Endothelial cell of umbilical vein (primary cell): ENCODE measurements around the gene NOP16. TPM values are rescaled to one million over a fixed set of nuclear protein-coding genes. Genes with fewer than 3 reads are reported as not detected.

ENCODE experiments used
- BruUV-seq: library from RNA; stranded (reverse); fragments of 400-500 nt; replicated peaks from 2 replicates; lab custom pipeline; 2021; lab: Mats Ljungman, UMichigan
- CTCF ChIA-PET: fragments of 300-600, 350-600 bp; sonication (Branson Sonifier 250); formaldehyde crosslinking; loops from one replicate; lab custom pipeline; 2021; ENCODE audit warnings: antibody characterized with exemption, inconsistent platforms; lab: Charles Lee
- POLR2A ChIA-PET: fragments of 300-600, 350-600 bp; sonication (Branson Sonifier 250); formaldehyde crosslinking; loops from one replicate; lab custom pipeline; 2021; ENCODE audit warnings: antibody characterized with exemption, inconsistent platforms; lab: Charles Lee
- DNase-seq: peaks from one replicate; pipeline ENCODE4 v3.0.0-alpha.2; 2011; ENCODE audit warnings: low read depth, low spot score
- FAIRE-seq: peaks from 2 replicates; lab custom pipeline; 2011; peaks lifted over from hg19 to GRCh38; lab: Jason Lieb, UNC
- H2AFZ ChIP-seq: 2 replicates; pipeline ENCODE4 v1.6.0; 2012; ENCODE audit warnings: low read depth, low read length, control low read depth, inconsistent platforms
- H3K27ac ChIP-seq: 2 replicates; pipeline ENCODE4 v1.5.1; 2011; ENCODE audit warnings: low read depth, mild to moderate bottlenecking, control low read depth, low read length, moderate library complexity; ENCODE audit not compliant: insufficient read depth
- H3K27me3 ChIP-seq, 2 experiments: 2 replicates each; pipeline versions ENCODE4 v1.6.0 to v1.6.1; 2011; ENCODE audit warnings: low read length in 2 of 2, mixed read lengths in 1 of 2; ENCODE audit not compliant: control insufficient read depth in 2 of 2, insufficient read depth in 2 of 2
- H3K36me3 ChIP-seq, 2 experiments: 2 replicates in 1 of 2; 3 replicates in 1 of 2; pipeline ENCODE4 v1.5.1; 2011; ENCODE audit warnings: low read length in 2 of 2, mild to moderate bottlenecking in 1 of 2, moderate library complexity in 1 of 2; ENCODE audit not compliant: control insufficient read depth in 2 of 2, insufficient read depth in 2 of 2; ENCODE audit errors: extremely low read depth in 1 of 2
- H3K4me1 ChIP-seq: 3 replicates; pipeline ENCODE4 v1.5.1; 2011; ENCODE audit warnings: mild to moderate bottlenecking, low read length; ENCODE audit not compliant: control insufficient read depth, insufficient read depth; ENCODE audit errors: extremely low read depth
- H3K4me2 ChIP-seq: 2 replicates; pipeline ENCODE4 v1.6.1; 2011; ENCODE audit warnings: low read length, control low read depth, mixed read lengths; ENCODE audit not compliant: insufficient read depth
- H3K4me3 ChIP-seq, 3 experiments: fragments of 200-600 bp in 1 of 3; sonication (generic), shearing (Covaris generic) in 1 of 3; replicated peaks in 1 of 3; 2 replicates each; pipeline ENCODE4 v1.5.1; 2011 to 2016; ENCODE audit warnings: control low read depth in 3 of 3, low read length in 3 of 3, mild to moderate bottlenecking in 2 of 3, inconsistent platforms in 1 of 3, low read depth in 1 of 3, moderate library complexity in 1 of 3; ENCODE audit not compliant: insufficient read depth in 1 of 3
- H3K79me2 ChIP-seq: 2 replicates; pipeline ENCODE4 v1.6.0; 2012; ENCODE audit warnings: low read length, inconsistent platforms; ENCODE audit not compliant: control insufficient read depth, insufficient read depth
- H3K9ac ChIP-seq: replicated peaks from 2 replicates; pipeline ENCODE3; 2011; ENCODE audit warnings: low read length, control low read depth; ENCODE audit not compliant: insufficient read depth; ENCODE audit errors: extremely low read depth
- H3K9me1 ChIP-seq: replicated peaks from 3 replicates; pipeline ENCODE4 v1.6.0; 2011; ENCODE audit warnings: mild to moderate bottlenecking, low read length; ENCODE audit not compliant: control insufficient read depth, insufficient read depth; ENCODE audit errors: extremely low read depth
- H3K9me3 ChIP-seq: replicated peaks from 2 replicates; pipeline ENCODE4 v1.5.1; 2012; ENCODE audit warnings: low read length, inconsistent platforms; ENCODE audit not compliant: control insufficient read depth, insufficient read depth
- H4K20me1 ChIP-seq: replicated peaks from 2 replicates; pipeline ENCODE3; 2011; ENCODE audit warnings: mild to moderate bottlenecking, low read length; ENCODE audit not compliant: control insufficient read depth, insufficient read depth; ENCODE audit errors: extremely low read depth
- CTCF ChIP-seq, 2 donors: IDR thresholded peaks; 1 replicate in 1 of 2; 2 replicates in 1 of 2; pipeline ENCODE4 v1.5.1; 2011; ENCODE audit warnings: low read length in 2 of 2, mild to moderate bottlenecking in 2 of 2, moderate library complexity in 2 of 2, control low read depth in 1 of 2, inconsistent platforms in 1 of 2, low read depth in 1 of 2; ENCODE audit not compliant: insufficient read depth in 1 of 2; ENCODE audit errors: extremely low read depth in 1 of 2
- EZH2 ChIP-seq: IDR thresholded peaks from 2 replicates; pipeline ENCODE4 v1.6.1; 2012; ENCODE audit warnings: borderline replicate concordance, low read depth, mild to moderate bottlenecking, moderate library complexity, low read length, inconsistent platforms; ENCODE audit not compliant: severe bottlenecking
- FOS ChIP-seq: IDR thresholded peaks from 2 replicates; pipeline ENCODE4 v1.6.1; 2011; ENCODE audit warnings: mild to moderate bottlenecking, low read length, moderate library complexity, borderline replicate concordance; ENCODE audit not compliant: insufficient read depth
- GATA2 ChIP-seq: IDR thresholded peaks from 2 replicates; pipeline ENCODE4 v1.7.0; 2011; ENCODE audit warnings: low read depth, mild to moderate bottlenecking, moderate library complexity, mixed read lengths, low read length; ENCODE audit not compliant: insufficient read length, insufficient read depth
- JUN ChIP-seq: IDR thresholded peaks from 2 replicates; pipeline ENCODE4 v1.6.1; 2011; ENCODE audit warnings: borderline replicate concordance, low read depth; ENCODE audit not compliant: insufficient read length, insufficient read depth
- MYC ChIP-seq: IDR thresholded peaks from one replicate; pipeline ENCODE4 v1.6.1; 2011; ENCODE audit warnings: mild to moderate bottlenecking, low read depth, low read length
- POLR2A ChIP-seq: IDR thresholded peaks from 2 replicates; pipeline ENCODE4 v1.6.1; 2012; ENCODE audit warnings: low read depth, mild to moderate bottlenecking, control low read depth, low read length
- POLR2AphosphoS5 ChIP-seq: IDR thresholded peaks from 2 replicates; pipeline ENCODE4 v1.6.1; 2012; ENCODE audit warnings: low read depth, mild to moderate bottlenecking, control low read depth, low read length, moderate library complexity; ENCODE audit not compliant: insufficient read depth
- dilution Hi-C: fragments of 300-500 bp; cut with MboI; formaldehyde crosslinking; loops from one replicate; pipeline ENCODE4 v1.15.0; 2019; ENCODE audit warnings: low sequenced_read_pairs; ENCODE audit not compliant: extremely low pct_ligation_motif_present
- intact Hi-C: fragments of 100-400 bp; cut with micrococcal nuclease; formaldehyde crosslinking; loops from one replicate; pipeline ENCODE4 v1.10.0; 2022
- polyA plus RNA-seq, 4 experiments: library from polyadenylated mRNA; depleted of rRNA in 3 of 4; stranded (reverse) in 3 of 4; unstranded in 1 of 4; fragments of >200 nt; gene quantifications; 2 replicates each; pipeline versions ENCODE4 v1.2.1 to v1.2.3, GENCODE V29; 2011 to 2012; ENCODE audit warnings: missing spikeins in 1 of 4
- total RNA-seq: library from RNA; stranded (reverse); gene quantifications from 2 replicates; pipeline ENCODE4 v1.2.3, GENCODE V29; 2021
- TF ChIP-seq, protein P1 (sequence below): IDR thresholded peaks from 2 replicates; pipeline ENCODE4 v1.6.1; 2011; ENCODE audit not compliant: insufficient read depth, insufficient read length

Gene NOP16
- total and polyA plus RNA-seq, 2 donors (not counting 3 experiments of a cell fraction or from before 2014, with no cell fraction given) = 41.1 to 47.4 TPM

GRCh38 chr5:176426876-176427275, 38.5 kb upstream of the NOP16 start:
- FAIRE-seq = no peak
- CTCF ChIA-PET = interaction anchor here (1.0 to 1.1 kb wide), 2 partner anchors 21 to 147 kb away, joined by 3 to 4 read pairs; no protein-coding TSS in a partner anchor

GRCh38 chr5:176425791-176426190, 37.4 kb upstream of the NOP16 start:
- H3K27ac ChIP-seq = no peak overlapping the region
- no peaks in the 10 kb centered on the region for H3K9me1 ChIP-seq
- DNase-seq (no peak), FAIRE-seq (no peak)
- no peaks in the 10 kb centered on the region for H3K36me3 ChIP-seq
- H3K4me2 ChIP-seq = no peak overlapping the region
- no peaks in the 10 kb centered on the region for H3K79me2 ChIP-seq
- dilution Hi-C loops (no loop called here), intact Hi-C loops (no loop called here)
- TF ChIP-seq POLR2AphosphoS5 = no peak
- no peak for TF ChIP-seq EZH2
- TF ChIP-seq, protein P1, sequence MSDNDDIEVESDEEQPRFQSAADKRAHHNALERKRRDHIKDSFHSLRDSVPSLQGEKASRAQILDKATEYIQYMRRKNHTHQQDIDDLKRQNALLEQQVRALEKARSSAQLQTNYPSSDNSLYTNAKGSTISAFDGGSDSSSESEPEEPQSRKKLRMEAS = no peak
- TF ChIP-seq GATA2 = no peak
- no peak for TF ChIP-seq POLR2A
- TF ChIP-seq JUN = no peak
- TF ChIP-seq CTCF (IDR thresholded peaks at IDR 0.05; ENCODE audit: extremely low read depth in 1 of 2, insufficient read depth in 1 of 2, low read depth in 1 of 2, low read length in 2 of 2) = no peak
- no peak for TF ChIP-seq MYC
- no peak for TF ChIP-seq FOS
- H4K20me1 ChIP-seq = no peaks in the 10 kb centered on the region
- POLR2A ChIA-PET = no interaction called here
- H3K9me3 ChIP-seq = no peaks in the 10 kb centered on the region
- peaks cover 14% of the 10 kb centered on the region for H3K4me1 ChIP-seq
- BruUV-seq = no TSS peak
- H3K4me3 ChIP-seq = no peak overlapping the region
- no peak overlapping the region for H2AFZ ChIP-seq
- H3K27me3 ChIP-seq = no peaks in the 10 kb centered on the region
- no peak overlapping the region for H3K9ac ChIP-seq
- CTCF ChIA-PET = no interaction called here

More at GRCh38 chr5:176426876-176427275, 38.5 kb upstream of the NOP16 start:
- TF ChIP-seq EZH2 = no peak
- H3K9me3 ChIP-seq = no peaks in the 10 kb centered on the region
- no peaks in the 10 kb centered on the region for H3K9me1 ChIP-seq
- no peaks in the 10 kb centered on the region for H3K79me2 ChIP-seq
- H4K20me1 ChIP-seq = no peaks in the 10 kb centered on the region
- H3K27ac ChIP-seq = no peak overlapping the region
- H3K4me1 ChIP-seq = peaks cover 14% of the 10 kb centered on the region
- H3K27me3 ChIP-seq = no peaks in the 10 kb centered on the region
- dilution Hi-C loops (no loop called here), intact Hi-C loops (no loop called here)
- no peak overlapping the region for H3K4me3 ChIP-seq
- H2AFZ ChIP-seq = no peak overlapping the region
- BruUV-seq = no TSS peak
- no peak for DNase-seq
- H3K4me2 ChIP-seq = no peak overlapping the region
- no peak overlapping the region for H3K9ac ChIP-seq
- H3K36me3 ChIP-seq = no peaks in the 10 kb centered on the region
- POLR2A ChIA-PET = no interaction called here
